Subcutaneous adipose tissue (tissue), 4 donors: ENCODE measurements around the gene RNF115. TPM values are rescaled to one million over a fixed set of nuclear protein-coding genes. Genes with fewer than 3 reads are reported as not detected.

Source experiments
- small RNA-seq: library from RNA; depleted of rRNA; stranded (forward); fragments of <200 nt; gene quantifications from one replicate; pipeline ENCODE3, GENCODE V24; 2016
- total RNA-seq, 4 donors: library from RNA; depleted of rRNA; stranded (reverse); fragments of >200 nt; gene quantifications; one replicate each; pipeline ENCODE4 v1.1.0, GENCODE V29; 2016
- TF ChIP-seq, protein P1 (sequence below): fragments of 450-650 bp; IDR thresholded peaks from one replicate; pipeline ENCODE4 v1.5.1; 2016; ENCODE audit warnings: low read depth, mild to moderate bottlenecking, control low read depth, antibody characterized with exemption, moderate library complexity

RNF115 gene
- total RNA-seq, 4 donors from 2014 or later = 17.0 to 33.7 (median 25.6) TPM

DNA sequence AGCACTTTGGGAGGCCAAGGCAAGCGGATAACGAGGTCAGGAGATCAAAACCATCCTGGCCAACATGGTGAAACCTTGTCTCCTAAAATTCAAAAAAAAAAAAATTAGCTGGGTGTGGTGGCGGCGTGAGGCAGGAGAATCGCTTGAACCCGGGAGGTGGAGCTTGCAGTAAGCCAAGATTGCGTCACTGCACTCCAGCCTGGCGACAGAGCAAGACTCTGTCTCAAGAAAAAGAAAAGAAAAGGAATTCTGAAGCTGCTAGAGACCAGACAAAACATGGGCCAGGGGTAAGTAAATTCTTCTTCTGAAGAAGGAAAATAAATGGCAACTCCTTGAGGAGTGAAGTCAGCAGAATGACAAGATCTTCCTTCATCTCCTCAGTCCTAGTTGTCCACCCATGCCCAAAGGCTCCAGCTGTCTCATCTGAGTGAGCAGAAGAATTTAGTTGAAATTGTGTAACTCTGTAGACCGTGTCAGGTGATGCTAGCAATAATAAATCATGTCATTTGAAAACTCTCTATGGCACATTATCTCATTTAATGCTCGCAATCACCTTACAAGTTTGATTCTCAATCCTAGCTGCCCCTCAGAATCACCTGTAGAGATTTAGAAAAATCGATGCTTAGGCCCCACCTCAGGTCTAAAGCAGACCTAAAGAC, 131.0 kb downstream of the RNF115 start:
- TF ChIP-seq, protein P1, sequence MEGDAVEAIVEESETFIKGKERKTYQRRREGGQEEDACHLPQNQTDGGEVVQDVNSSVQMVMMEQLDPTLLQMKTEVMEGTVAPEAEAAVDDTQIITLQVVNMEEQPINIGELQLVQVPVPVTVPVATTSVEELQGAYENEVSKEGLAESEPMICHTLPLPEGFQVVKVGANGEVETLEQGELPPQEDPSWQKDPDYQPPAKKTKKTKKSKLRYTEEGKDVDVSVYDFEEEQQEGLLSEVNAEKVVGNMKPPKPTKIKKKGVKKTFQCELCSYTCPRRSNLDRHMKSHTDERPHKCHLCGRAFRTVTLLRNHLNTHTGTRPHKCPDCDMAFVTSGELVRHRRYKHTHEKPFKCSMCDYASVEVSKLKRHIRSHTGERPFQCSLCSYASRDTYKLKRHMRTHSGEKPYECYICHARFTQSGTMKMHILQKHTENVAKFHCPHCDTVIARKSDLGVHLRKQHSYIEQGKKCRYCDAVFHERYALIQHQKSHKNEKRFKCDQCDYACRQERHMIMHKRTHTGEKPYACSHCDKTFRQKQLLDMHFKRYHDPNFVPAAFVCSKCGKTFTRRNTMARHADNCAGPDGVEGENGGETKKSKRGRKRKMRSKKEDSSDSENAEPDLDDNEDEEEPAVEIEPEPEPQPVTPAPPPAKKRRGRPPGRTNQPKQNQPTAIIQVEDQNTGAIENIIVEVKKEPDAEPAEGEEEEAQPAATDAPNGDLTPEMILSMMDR = no peak

DNA sequence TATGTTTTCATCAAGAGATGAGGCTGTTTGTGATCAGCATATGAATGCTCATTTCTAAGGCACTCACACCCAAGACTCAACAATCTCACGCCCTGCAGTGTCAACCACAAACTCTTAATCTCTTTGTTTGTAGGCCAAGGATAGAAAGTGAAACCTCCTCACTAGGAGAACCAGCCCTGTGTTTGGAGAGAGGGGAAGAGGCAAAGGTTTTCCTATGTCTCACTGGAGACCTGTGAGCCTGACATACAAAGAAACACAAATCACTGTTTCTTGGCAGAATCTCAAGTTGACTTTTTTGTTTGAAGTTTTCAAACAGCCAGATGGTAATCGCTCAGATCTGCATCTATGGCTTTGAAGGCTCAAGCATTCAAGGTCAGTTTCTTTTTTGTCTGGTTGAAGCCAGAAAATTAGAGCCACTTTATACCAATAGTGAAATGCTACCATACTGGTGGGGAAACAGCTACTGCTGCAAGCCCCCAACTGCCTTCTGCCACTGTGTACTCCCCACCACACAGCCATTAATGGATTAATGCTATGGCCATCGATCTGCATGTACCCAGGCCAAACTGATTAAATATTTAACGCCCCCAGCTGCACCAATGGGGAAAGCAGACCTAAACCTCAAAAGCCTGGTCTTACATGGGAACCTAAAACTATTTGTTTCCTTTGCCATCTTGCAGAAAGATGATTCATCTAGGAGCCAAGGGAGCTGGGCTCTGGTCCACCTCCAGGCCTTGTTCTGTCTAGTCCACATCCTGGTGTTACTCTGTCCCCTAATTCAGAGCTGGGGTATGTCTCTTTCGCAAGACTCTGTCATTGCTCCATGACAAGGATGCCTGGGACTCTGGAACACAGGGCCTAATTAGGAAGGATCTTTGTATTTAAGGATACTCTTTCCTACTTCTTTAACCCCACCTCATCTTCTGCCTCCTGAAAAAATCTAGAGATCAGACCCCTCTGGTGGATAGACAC, 133.0 kb downstream of the RNF115 start:
- TF ChIP-seq, protein P1 = no peak

DNA sequence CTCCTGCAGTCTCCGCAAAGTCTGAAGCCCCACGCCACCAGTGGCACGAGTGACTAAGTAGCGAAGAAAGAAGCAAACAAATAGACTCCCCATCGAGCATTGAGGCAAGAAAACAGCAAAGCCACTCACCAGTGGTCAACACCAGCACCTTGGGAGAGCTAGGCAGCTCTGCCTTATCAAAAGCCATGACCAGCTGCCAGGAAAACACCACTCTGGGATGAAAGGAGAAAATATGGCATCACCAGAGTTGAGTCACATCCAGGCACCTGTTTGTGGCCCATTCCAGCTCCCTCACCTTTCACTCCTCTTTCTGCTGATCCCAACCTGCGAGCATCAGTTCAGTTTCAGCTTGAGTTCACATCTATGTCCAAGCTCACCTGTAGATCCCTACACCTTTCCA, 134.0 kb downstream of the RNF115 start:
- TF ChIP-seq, protein P1 = no peak

DNA sequence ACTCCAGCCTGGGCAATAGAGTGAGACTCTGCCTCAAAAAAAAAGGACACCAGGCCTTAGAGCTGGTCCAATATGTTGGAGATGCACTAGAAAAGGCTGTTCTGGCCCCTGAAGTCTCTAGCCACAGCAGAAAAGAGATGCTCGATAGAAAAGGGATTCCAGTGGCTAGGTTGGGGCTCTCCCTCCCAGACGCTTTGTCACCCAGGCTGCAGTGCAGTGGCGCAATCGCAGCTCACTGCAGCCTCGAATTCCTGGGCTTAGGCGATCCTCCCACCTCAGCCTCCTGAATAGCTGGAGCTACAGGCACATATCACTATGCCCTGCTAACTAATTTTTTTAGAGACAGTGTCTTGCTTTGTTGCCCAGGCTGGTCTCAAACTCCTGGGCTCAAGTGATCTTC, 135.0 kb downstream of the RNF115 start:
- TF ChIP-seq, protein P1 = no peak

Small RNAs within 50 kb of the gene (small RNA-seq; reads per million reads assigned to genes)
- gene MIR6736 = not detected

Other genes starting within 250 kb of the RNF115 start
- gene GPR89A, start 216.1 kb downstream of the RNF115 start, total RNA-seq = 10 to 100 TPM; 24.7 to 52.2 (median 28.7) TPM
- gene PDZK1, start 116.7 kb downstream of the RNF115 start, total RNA-seq = not detected
- not detected for gene CD160, start 104.6 kb downstream of the RNF115 start, total RNA-seq
- 10 to 100 TPM; 30.5 to 39.0 (median 37.1) TPM for gene POLR3C, start 105 bp upstream of the RNF115 start, total RNA-seq
- gene NUDT17, start 21.5 kb upstream of the RNF115 start, total RNA-seq = 1 to 10 TPM in 3 of 4 donors, under 1 TPM in 1; 0.75 to 4.6 (median 2.4) TPM
- 10 to 100 TPM in 3 of 4 donors, 1 to 10 TPM in 1; 7.7 to 16.4 (median 13.4) TPM for gene PIAS3, start 35.0 kb upstream of the RNF115 start, total RNA-seq
- gene ANKRD35, start 61.8 kb upstream of the RNF115 start, total RNA-seq = 1 to 10 TPM; 1.6 to 7.0 (median 4.5) TPM
- gene ITGA10, start 86.0 kb upstream of the RNF115 start, total RNA-seq = 1 to 10 TPM in 3 of 4 donors, under 1 TPM in 1; 0.75 to 2.6 (median 1.6) TPM
- 10 to 100 TPM; 17.0 to 21.1 (median 20.3) TPM for gene PEX11B, start 94.6 kb upstream of the RNF115 start, total RNA-seq
- 100 to 1,000 TPM; 104 to 115 (median 107) TPM for gene RBM8A, start 103.4 kb upstream of the RNF115 start, total RNA-seq
- gene LIX1L, start 133.9 kb upstream of the RNF115 start, total RNA-seq = 10 to 100 TPM; 21.4 to 26.4 (median 22.5) TPM
- gene ANKRD34A, start 140.5 kb upstream of the RNF115 start, total RNA-seq = 1 to 10 TPM in 1 of 4 donors, under 1 TPM in 2, not detected in 1; 0.22 to 1.9 (median 0.34) TPM
- 10 to 100 TPM; 19.6 to 39.9 (median 32.8) TPM for gene POLR3GL, start 140.6 kb upstream of the RNF115 start, total RNA-seq
- 1,000 to 10,000 TPM; 3,407 to 4,253 (median 3,725) TPM for gene TXNIP, start 172.5 kb upstream of the RNF115 start, total RNA-seq
- not detected for gene HJV, start 197.6 kb upstream of the RNF115 start, total RNA-seq